Measurements from ENCODE around the gene ZDHHC19. TPM values are rescaled to one million over a fixed set of nuclear protein-coding genes. Genes with fewer than 3 reads are reported as not detected.
A peak's percentile ranks its signal among the peaks of the same experiment; 100 is the strongest.

Gene ZDHHC19
- total RNA-seq, 6 experiments from 2014 or later, result 0.18 to 5.8 (median 0.80) TPM

GRCh38 chr3:196162679-196163078 is 48.5 kb downstream of the ZDHHC19 start:
- Histone ChIP-seq H3K9me3 (no peaks in the 10 kb centered on the region), H3K27ac (no peak overlapping the region), H3K36me3 (no peaks in the 10 kb centered on the region), H3K4me3 (no peak overlapping the region), H3K4me1 (peaks cover 0 to 9% (median 2%) of the 10 kb centered on the region in 4 donors), H3K27me3 (no peaks in the 10 kb centered on the region)
- DNase-seq (no peak), ATAC-seq (no peak)
- intact Hi-C loops (cut with DNase I), result no loop called here
- WGBS (ENCODE audit: insufficient coverage, low coverage, low lambda C conversion rate, missing lambda C conversion rate), result 79% methylated on average over 2 of the region's 9 CpGs
- TF ChIP-seq CTCF (IDR thresholded peaks at IDR 0.05) (no peak), POLR2A (IDR thresholded peaks at IDR 0.05) (no peak)

GRCh38 chr3:196159952-196160804 is 51.0 kb downstream of the ZDHHC19 start:
- WGBS (ENCODE audit: insufficient coverage, low coverage, low lambda C conversion rate, missing lambda C conversion rate), result 50% methylated on average over 14 of the region's 15 CpGs
- intact Hi-C loops (cut with DNase I), result no loop called here
- Histone ChIP-seq H3K9me3 (no peaks in the 10 kb centered on the region), H3K36me3 (no peaks in the 10 kb centered on the region), H3K4me3 (no peak overlapping the region), H3K27ac (peak overlapping the region in 1 of 3 donors; percentile 29), H3K27me3 (no peaks in the 10 kb centered on the region), H3K4me1 (peaks cover 0 to 9% (median 2%) of the 10 kb centered on the region in 4 donors)
- TF ChIP-seq CTCF (IDR thresholded peaks at IDR 0.05) (no peak), POLR2A (IDR thresholded peaks at IDR 0.05) (no peak)
- peak; percentile 53 to 85 (median 64) for ATAC-seq
- peak in 2 of 3 donors; percentile 42 to 52 for DNase-seq

GRCh38 chr3:196159526-196159925 is 51.7 kb downstream of the ZDHHC19 start:
- Histone ChIP-seq H3K9me3 (no peaks in the 10 kb centered on the region), H3K27ac (no peak overlapping the region), H3K27me3 (no peaks in the 10 kb centered on the region), H3K4me1 (peaks cover 0 to 9% (median 2%) of the 10 kb centered on the region in 4 donors), H3K36me3 (no peaks in the 10 kb centered on the region), H3K4me3 (no peak overlapping the region)
- TF ChIP-seq CTCF (IDR thresholded peaks at IDR 0.05), result no peak
- no peak for TF ChIP-seq POLR2A (IDR thresholded peaks at IDR 0.05)
- no peak for ATAC-seq
- intact Hi-C loops (cut with DNase I), result no loop called here
- 98% methylated on average over 12 of the region's 13 CpGs for WGBS (ENCODE audit: insufficient coverage, low coverage, low lambda C conversion rate, missing lambda C conversion rate)
- peak in 1 of 3 donors; percentile 15 for DNase-seq

GRCh38 chr3:196156160-196156559 is 55.0 kb downstream of the ZDHHC19 start:
- Histone ChIP-seq H3K4me3 (no peak overlapping the region), H3K27ac (no peak overlapping the region), H3K9me3 (no peaks in the 10 kb centered on the region), H3K27me3 (no peaks in the 10 kb centered on the region), H3K36me3 (no peaks in the 10 kb centered on the region), H3K4me1 (peaks cover 0 to 9% (median 2%) of the 10 kb centered on the region in 4 donors)
- ATAC-seq, result no peak
- DNase-seq, result no peak
- WGBS (ENCODE audit: insufficient coverage, low coverage, low lambda C conversion rate, missing lambda C conversion rate), result 87% methylated on average over 6 of the region's 6 CpGs
- intact Hi-C loops (cut with DNase I), result no loop called here
- no peak for TF ChIP-seq CTCF (IDR thresholded peaks at IDR 0.05)
- no peak for TF ChIP-seq POLR2A (IDR thresholded peaks at IDR 0.05)
